Mucosa of rectum (tissue), 2 donors: Measurements from ENCODE around the gene MEGF11.

Source experiments
- H3K27ac ChIP-seq, 2 donors: one replicate each; pipeline ENCODE4 v1.7.0; 2013; ENCODE audit warnings: inconsistent platforms in 2 of 2, low read depth in 2 of 2, low read length in 2 of 2
- H3K27me3 ChIP-seq, 2 donors: one replicate each; pipeline ENCODE4 v1.7.0; 2013; ENCODE audit warnings: low read length in 2 of 2; ENCODE audit not compliant: control insufficient read depth in 2 of 2, insufficient read depth in 2 of 2
- H3K36me3 ChIP-seq, 2 donors: one replicate each; pipeline ENCODE4 v1.7.0; 2013; ENCODE audit warnings: low read length in 2 of 2; ENCODE audit not compliant: control insufficient read depth in 2 of 2, insufficient read depth in 2 of 2
- H3K4me1 ChIP-seq, 2 donors: one replicate each; pipeline ENCODE4 v1.7.0; 2013; ENCODE audit warnings: low read length in 2 of 2, mild to moderate bottlenecking in 1 of 2; ENCODE audit not compliant: control insufficient read depth in 2 of 2, insufficient read depth in 2 of 2
- H3K4me3 ChIP-seq, 2 donors: one replicate each; pipeline ENCODE4 v1.7.0; 2013; ENCODE audit warnings: low read length in 2 of 2
- H3K9ac ChIP-seq, 2 donors: one replicate each; pipeline ENCODE4 v1.7.0; 2013; ENCODE audit warnings: low read length in 2 of 2, low read depth in 1 of 2, mild to moderate bottlenecking in 1 of 2
- H3K9me3 ChIP-seq, 2 donors: one replicate each; pipeline ENCODE4 v1.7.0; 2013; ENCODE audit warnings: low read length in 2 of 2; ENCODE audit not compliant: control insufficient read depth in 2 of 2
- donor health status: healthy.
- donor health status: Normal muscosa, but diverticular disease.

The MEGF11 gene

GRCh38 chr15:66195621-66196230 lies 57.8 kb downstream of the MEGF11 start:
- no peaks in the 10 kb centered on the region for H3K9me3 ChIP-seq
- no peaks in the 10 kb centered on the region for H3K36me3 ChIP-seq
- H3K4me1 ChIP-seq = no peaks in the 10 kb centered on the region
- H3K27me3 ChIP-seq = peaks cover 0 to 6% of the 10 kb centered on the region in 2 donors
- H3K4me3 ChIP-seq = no peak overlapping the region
- no peak overlapping the region for H3K9ac ChIP-seq
- H3K27ac ChIP-seq = no peak overlapping the region

GRCh38 chr15:66193066-66193465 lies 60.5 kb downstream of the MEGF11 start:
- H3K9ac ChIP-seq = no peak overlapping the region
- H3K36me3 ChIP-seq = no peaks in the 10 kb centered on the region
- no peaks in the 10 kb centered on the region for H3K9me3 ChIP-seq
- no peak overlapping the region for H3K4me3 ChIP-seq
- H3K4me1 ChIP-seq = no peaks in the 10 kb centered on the region
- H3K27me3 ChIP-seq = peaks cover 0 to 6% of the 10 kb centered on the region in 2 donors
- no peak overlapping the region for H3K27ac ChIP-seq

- peaks cover 0 to 6% of the 10 kb centered on the region in 2 donors for H3K27me3 ChIP-seq
- H3K27ac ChIP-seq = no peak overlapping the region
- H3K36me3 ChIP-seq = no peaks in the 10 kb centered on the region
- no peak overlapping the region for H3K4me3 ChIP-seq
- H3K9me3 ChIP-seq = no peaks in the 10 kb centered on the region
- no peaks in the 10 kb centered on the region for H3K4me1 ChIP-seq
- no peak overlapping the region for H3K9ac ChIP-seq
These were observed 62.8 kb downstream of the MEGF11 start for GRCh38 chr15:66190746-66191145.

GRCh38 chr15:66189291-66189690 lies 64.3 kb downstream of the MEGF11 start:
- Histone ChIP-seq H3K9ac (no peak overlapping the region), H3K27ac (no peak overlapping the region), H3K27me3 (peaks cover 0 to 6% of the 10 kb centered on the region in 2 donors), H3K4me3 (no peak overlapping the region), H3K9me3 (no peaks in the 10 kb centered on the region), H3K36me3 (no peaks in the 10 kb centered on the region), H3K4me1 (no peaks in the 10 kb centered on the region)

- Histone ChIP-seq H3K4me1 (no peaks in the 10 kb centered on the region), H3K27me3 (peaks cover 0 to 6% of the 10 kb centered on the region in 2 donors), H3K9me3 (no peaks in the 10 kb centered on the region), H3K36me3 (no peaks in the 10 kb centered on the region), H3K4me3 (no peak overlapping the region), H3K9ac (no peak overlapping the region), H3K27ac (no peak overlapping the region)
These were observed 65.1 kb downstream of the MEGF11 start for GRCh38 chr15:66188464-66188863.

GRCh38 chr15:66187271-66187670 lies 66.3 kb downstream of the MEGF11 start:
- H3K4me1 ChIP-seq = no peaks in the 10 kb centered on the region
- no peak overlapping the region for H3K27ac ChIP-seq
- no peaks in the 10 kb centered on the region for H3K27me3 ChIP-seq
- no peak overlapping the region for H3K9ac ChIP-seq
- no peaks in the 10 kb centered on the region for H3K9me3 ChIP-seq
- H3K4me3 ChIP-seq = no peak overlapping the region
- no peaks in the 10 kb centered on the region for H3K36me3 ChIP-seq

GRCh38 chr15:66186049-66186825 lies 67.3 kb downstream of the MEGF11 start:
- Histone ChIP-seq H3K9me3 (no peaks in the 10 kb centered on the region), H3K4me1 (no peaks in the 10 kb centered on the region), H3K9ac (no peak overlapping the region), H3K4me3 (no peak overlapping the region), H3K36me3 (no peaks in the 10 kb centered on the region), H3K27me3 (peaks cover 0 to 4% of the 10 kb centered on the region in 2 donors), H3K27ac (no peak overlapping the region)

GRCh38 chr15:66184936-66185790 lies 68.4 kb downstream of the MEGF11 start:
- Histone ChIP-seq H3K27me3 (peaks cover 0 to 4% of the 10 kb centered on the region in 2 donors), H3K9ac (no peak overlapping the region), H3K4me1 (no peaks in the 10 kb centered on the region), H3K27ac (no peak overlapping the region), H3K9me3 (no peaks in the 10 kb centered on the region), H3K36me3 (no peaks in the 10 kb centered on the region), H3K4me3 (no peak overlapping the region)

- Histone ChIP-seq H3K9me3 (no peaks in the 10 kb centered on the region), H3K27ac (no peak overlapping the region), H3K9ac (no peak overlapping the region), H3K36me3 (no peaks in the 10 kb centered on the region), H3K4me1 (no peaks in the 10 kb centered on the region), H3K4me3 (no peak overlapping the region), H3K27me3 (peaks cover 0 to 4% of the 10 kb centered on the region in 2 donors)
These were observed 69.1 kb downstream of the MEGF11 start for GRCh38 chr15:66184492-66184891.
